ENCODE measurements around the gene PDE9A. TPM values are rescaled to one million over a fixed set of nuclear protein-coding genes. Genes with fewer than 3 reads are reported as not detected.

Gene PDE9A
- total RNA-seq, 1 donor from 2014 or later: 58.7 TPM

GRCh38 chr21:42755031-42755665 lies 101.7 kb downstream of the PDE9A start:
- peaks cover 14% of the 10 kb centered on the region for H3K27me3 Mint-ChIP-seq (ENCODE audit: unreplicated experiment)
- TF ChIP-seq CTCF (IDR thresholded peaks at IDR 0.05; ENCODE audit: partially characterized antibody, unreplicated experiment): no peak
- H3K9me3 Mint-ChIP-seq (ENCODE audit: unreplicated experiment): peaks cover 19% of the 10 kb centered on the region
- DNase-seq: no peak
- peaks cover 4% of the 10 kb centered on the region for H3K36me3 Mint-ChIP-seq (ENCODE audit: unreplicated experiment)
- H3K27ac Mint-ChIP-seq (ENCODE audit: unreplicated experiment): peak overlapping the region; percentile 77
- H3K4me1 Mint-ChIP-seq (ENCODE audit: low read depth, unreplicated experiment): peaks cover 58% of the 10 kb centered on the region
- peak overlapping the region; percentile 32 for H3K4me3 Mint-ChIP-seq (ENCODE audit: unreplicated experiment)

GRCh38 chr21:42755766-42756579 lies 102.6 kb downstream of the PDE9A start:
- Mint-ChIP-seq H3K4me1 (ENCODE audit: low read depth, unreplicated experiment) (peaks cover 59% of the 10 kb centered on the region), H3K9me3 (ENCODE audit: unreplicated experiment) (peaks cover 27% of the 10 kb centered on the region), H3K4me3 (ENCODE audit: unreplicated experiment) (peak overlapping the region; percentile 32), H3K27me3 (ENCODE audit: unreplicated experiment) (peaks cover 19% of the 10 kb centered on the region), H3K27ac (ENCODE audit: unreplicated experiment) (peak overlapping the region; percentile 77), H3K36me3 (ENCODE audit: unreplicated experiment) (peaks cover 4% of the 10 kb centered on the region)
- no peak for TF ChIP-seq CTCF (IDR thresholded peaks at IDR 0.05; ENCODE audit: partially characterized antibody, unreplicated experiment)
- no peak for DNase-seq

GRCh38 chr21:42756580-42757250 lies 103.3 kb downstream of the PDE9A start:
- DNase-seq: no peak
- peaks cover 60% of the 10 kb centered on the region for H3K4me1 Mint-ChIP-seq (ENCODE audit: low read depth, unreplicated experiment)
- peaks cover 4% of the 10 kb centered on the region for H3K36me3 Mint-ChIP-seq (ENCODE audit: unreplicated experiment)
- peaks cover 22% of the 10 kb centered on the region for H3K27me3 Mint-ChIP-seq (ENCODE audit: unreplicated experiment)
- H3K27ac Mint-ChIP-seq (ENCODE audit: unreplicated experiment): no peak overlapping the region
- no peak overlapping the region for H3K4me3 Mint-ChIP-seq (ENCODE audit: unreplicated experiment)
- TF ChIP-seq CTCF (IDR thresholded peaks at IDR 0.05; ENCODE audit: partially characterized antibody, unreplicated experiment): no peak
- H3K9me3 Mint-ChIP-seq (ENCODE audit: unreplicated experiment): peaks cover 30% of the 10 kb centered on the region

GRCh38 chr21:42757422-42757821 lies 104.0 kb downstream of the PDE9A start:
- DNase-seq: no peak
- Mint-ChIP-seq H3K27ac (ENCODE audit: unreplicated experiment) (peak overlapping the region; percentile 8), H3K4me3 (ENCODE audit: unreplicated experiment) (no peak overlapping the region), H3K36me3 (ENCODE audit: unreplicated experiment) (peaks cover 4% of the 10 kb centered on the region), H3K4me1 (ENCODE audit: low read depth, unreplicated experiment) (peaks cover 64% of the 10 kb centered on the region), H3K9me3 (ENCODE audit: unreplicated experiment) (peaks cover 36% of the 10 kb centered on the region), H3K27me3 (ENCODE audit: unreplicated experiment) (peaks cover 28% of the 10 kb centered on the region)
- TF ChIP-seq CTCF (IDR thresholded peaks at IDR 0.05; ENCODE audit: partially characterized antibody, unreplicated experiment): no peak

Data from glutamatergic neuron (in vitro differentiated cells).